ENCODE data around the gene CCDC146. TPM values are rescaled to one million over a fixed set of nuclear protein-coding genes. Genes with fewer than 3 reads are reported as not detected.

CCDC146 gene
- total and polyA plus RNA-seq, 9 of the 15 experiments (the other 6 are each of a cell fraction or from before 2014, with no cell fraction given): 0.10 to 0.98 (median 0.26) TPM; not detected in 1

DNA sequence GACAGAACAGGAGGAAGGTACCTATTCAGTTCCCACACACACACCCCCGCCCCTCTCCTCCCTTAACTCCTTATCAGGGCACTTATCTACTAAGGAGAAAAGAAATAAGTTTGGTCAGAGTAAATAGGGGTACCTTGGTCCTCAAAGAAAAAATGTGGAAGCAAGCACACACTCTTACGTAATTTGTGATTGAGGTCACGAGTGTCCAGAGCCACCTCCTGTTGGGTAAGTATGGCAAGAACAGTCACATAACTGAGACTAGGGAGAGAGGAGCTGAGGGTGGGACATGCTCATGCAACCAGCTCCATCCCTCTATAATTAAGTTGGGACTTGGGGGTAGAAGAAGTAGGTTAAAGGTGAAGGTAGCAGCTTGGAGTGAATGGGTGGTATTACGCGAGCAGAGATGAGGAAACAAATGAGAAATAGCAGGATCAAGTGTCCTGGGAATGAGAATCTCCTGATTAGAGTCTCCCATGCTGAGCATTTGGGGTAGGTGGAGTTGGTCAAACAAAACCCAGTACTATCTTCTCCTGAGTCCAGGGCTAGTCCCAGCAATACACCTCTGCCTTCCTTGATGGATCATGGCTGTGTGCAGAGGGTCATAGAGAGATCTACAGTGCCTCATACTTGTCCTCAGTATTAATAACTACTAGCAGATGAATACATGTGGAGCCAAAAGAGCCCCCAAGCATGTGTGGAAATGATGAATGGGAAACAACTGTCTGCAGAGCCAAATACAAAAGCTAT lies 216.6 kb downstream of the CCDC146 start:
- in situ Hi-C loops (cut with MboI) (no loop called here), intact Hi-C loops (cut with micrococcal nuclease) (loop anchor here (5.0 kb wide), 1 partner anchor 217 kb away; the partner anchor contains the start of gene CCDC146)
- H3K4me2 ChIP-seq (ENCODE audit: insufficient read depth, low read length): no peak overlapping the region
- H3K9ac ChIP-seq (ENCODE audit: insufficient read depth in 1 of 2, low read depth in 2 of 2, low read length in 2 of 2): no peak overlapping the region
- H3K36me3 ChIP-seq (ENCODE audit: control insufficient read depth, insufficient read depth, low read length): no peaks in the 10 kb centered on the region
- no peak for ATAC-seq
- no peaks in the 10 kb centered on the region for H3K79me2 ChIP-seq (ENCODE audit: control insufficient read depth, insufficient read depth, low read length)
- no peaks in the 10 kb centered on the region for H4K20me1 ChIP-seq (replicated peaks; ENCODE audit: control insufficient read depth, insufficient read depth, low read length)
- H3K4me3 ChIP-seq: no peak overlapping the region
- no peak for DNase-seq (ENCODE audit: extremely low read depth in 1 of 4, low spot score in 3 of 4)
- 1% methylated on average over 5 of the region's 5 CpGs for WGBS (ENCODE audit: insufficient coverage, low coverage, missing lambda C conversion rate)
- no peaks in the 10 kb centered on the region for H3K4me1 ChIP-seq (replicated peaks in 1 of 2; ENCODE audit: control insufficient read depth in 2 of 2, insufficient read depth in 2 of 2, low read length in 2 of 2)
- no peak overlapping the region for H2AFZ ChIP-seq (ENCODE audit: low read depth, low read length)
- H3K27me3 ChIP-seq (ENCODE audit: control insufficient read depth in 2 of 2, insufficient read depth in 2 of 2, low read length in 2 of 2): peaks cover 9 to 11% of the 10 kb centered on the region in 2 experiments; a peak in 4 of 5 replicates
- ChIA-PET POLR2A (no interaction called here), CTCF (ENCODE audit: low intra/inter-chr PET ratio) (no interaction called here)
- FAIRE-seq: no peak
- TF ChIP-seq ZNF778 (CRISPR knock-in tag; IDR thresholded peaks at IDR 0.05) (no peak), ZNF121 (CRISPR knock-in tag; conservative IDR thresholded peaks at IDR 0.05) (no peak), CEBPG (CRISPR knock-in tag; IDR thresholded peaks at IDR 0.05) (no peak), CEBPG (tag; conservative IDR thresholded peaks at IDR 0.05 in 1 of 2, IDR thresholded peaks at IDR 0.05 in 1 of 2) (peak in 1 of 2 experiments; percentile 42; a peak in 3 of 4 replicates), MCM5 (IDR thresholded peaks at IDR 0.05; ENCODE audit: low read depth) (no peak), RBBP5 (IDR thresholded peaks at IDR 0.05; ENCODE audit: borderline replicate concordance, insufficient read depth, low read length, poor library complexity, severe bottlenecking) (no peak), COPS2 (conservative IDR thresholded peaks at IDR 0.05) (no peak), CEBPB (tag; IDR thresholded peaks at IDR 0.05) (peak; percentile 56; the same call in 1 of the 2 replicates)
- TF ChIP-seq, protein P1, sequence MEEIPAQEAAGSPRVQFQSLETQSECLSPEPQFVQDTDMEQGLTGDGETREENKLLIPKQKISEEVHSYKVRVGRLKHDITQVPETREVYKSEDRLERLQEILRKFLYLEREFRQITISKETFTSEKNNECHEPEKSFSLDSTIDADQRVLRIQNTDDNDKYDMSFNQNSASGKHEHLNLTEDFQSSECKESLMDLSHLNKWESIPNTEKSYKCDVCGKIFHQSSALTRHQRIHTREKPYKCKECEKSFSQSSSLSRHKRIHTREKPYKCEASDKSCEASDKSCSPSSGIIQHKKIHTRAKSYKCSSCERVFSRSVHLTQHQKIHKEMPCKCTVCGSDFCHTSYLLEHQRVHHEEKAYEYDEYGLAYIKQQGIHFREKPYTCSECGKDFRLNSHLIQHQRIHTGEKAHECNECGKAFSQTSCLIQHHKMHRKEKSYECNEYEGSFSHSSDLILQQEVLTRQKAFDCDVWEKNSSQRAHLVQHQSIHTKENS (CRISPR knock-in tag; IDR thresholded peaks at IDR 0.05): no peak
- no peak overlapping the region for H3K27ac ChIP-seq (ENCODE audit: extremely low read depth, low read depth, low read length)
- H3K9me1 ChIP-seq (ENCODE audit: control insufficient read depth, insufficient read depth, low read length): no peaks in the 10 kb centered on the region
- BruUV-seq (replicated peaks): no TSS peak
- H3K9me3 ChIP-seq (replicated peaks; ENCODE audit: control insufficient read depth, insufficient read depth, low read depth, low read length): no peaks in the 10 kb centered on the region

All from K562 (cell line).